OCI-LY7 (cell line): Measurements from ENCODE around the gene TEX13B.

Experiments used
- CTCF ChIP-seq: fragments of 200-600 bp; sonication (generic); conservative IDR thresholded peaks from 2 replicates; pipeline ENCODE4 v1.5.1; 2014; ENCODE audit warnings: mild to moderate bottlenecking, antibody characterized with exemption, low read length, moderate library complexity, mixed read lengths
- EZH2phosphoT487 ChIP-seq: fragments of 200-600 bp; sonication (generic); IDR thresholded peaks from 2 replicates; pipeline ENCODE4 v1.6.1; 2018; ENCODE audit warnings: low read depth, borderline replicate concordance, mild to moderate bottlenecking, mixed run types, antibody characterized with exemption, low read length, moderate library complexity, mixed read lengths

- TF ChIP-seq CTCF (no peak), EZH2phosphoT487 (no peak)
Measured at GRCh38 chrX:107940095-107940494, 42.1 kb downstream of the TEX13B start.
